ENCODE data around the gene CELF2. TPM values are rescaled to one million over a fixed set of nuclear protein-coding genes. Genes with fewer than 3 reads are reported as not detected.

The CELF2 gene
- total and polyA plus RNA-seq, 9 of the 15 experiments (the other 6 are each of a cell fraction or from before 2014, with no cell fraction given) = 4.0 to 20.3 (median 11.1) TPM

GRCh38 chr10:11275651-11276050, 258.0 kb downstream of the CELF2 start:
- FAIRE-seq (no peak), ATAC-seq (no peak), DNase-seq (ENCODE audit: extremely low read depth in 1 of 4, low spot score in 3 of 4) (no peak)
- ChIA-PET CTCF (ENCODE audit: low intra/inter-chr PET ratio) (no interaction called here), POLR2A (interaction anchor here (0.8 kb wide), 1 partner anchor 217 kb away, joined by 3 read pairs; no protein-coding TSS in a partner anchor)
- H3K4me1 ChIP-seq (replicated peaks in 1 of 2; ENCODE audit: control insufficient read depth in 2 of 2, insufficient read depth in 2 of 2, low read length in 2 of 2) = no peaks in the 10 kb centered on the region
- WGBS (ENCODE audit: insufficient coverage, low coverage, missing lambda C conversion rate) = 65% methylated on average over 12 of the region's 12 CpGs
- intact Hi-C loops (cut with micrococcal nuclease) (loop anchor here (5.0 to 10.0 kb wide), 2 partner anchors 311 to 1943 kb away; no protein-coding TSS in a partner anchor), in situ Hi-C loops (cut with MboI) (no loop called here)
- no peaks in the 10 kb centered on the region for H3K9me1 ChIP-seq (ENCODE audit: control insufficient read depth, insufficient read depth, low read length)
- no peak for TF ChIP-seq CHCHD3 (CRISPR knock-in tag; IDR thresholded peaks at IDR 0.05)
- no peak for TF ChIP-seq CBX2 (IDR thresholded peaks at IDR 0.05; ENCODE audit: insufficient read depth, low read length, poor library complexity, severe bottlenecking)
- H3K9me3 ChIP-seq (replicated peaks; ENCODE audit: control insufficient read depth, insufficient read depth, low read depth, low read length) = no peaks in the 10 kb centered on the region
- no peak overlapping the region for H3K4me3 ChIP-seq
- BruUV-seq (replicated peaks) = no TSS peak
- H3K27me3 ChIP-seq (ENCODE audit: control insufficient read depth in 2 of 2, insufficient read depth in 2 of 2, low read length in 2 of 2) = no peaks in the 10 kb centered on the region; a peak in 1 of 5 replicates
- H3K4me2 ChIP-seq (ENCODE audit: insufficient read depth, low read length) = no peak overlapping the region
- H4K20me1 ChIP-seq (replicated peaks; ENCODE audit: control insufficient read depth, insufficient read depth, low read length) = no peaks in the 10 kb centered on the region
- H3K79me2 ChIP-seq (ENCODE audit: control insufficient read depth, insufficient read depth, low read length) = no peaks in the 10 kb centered on the region
- H3K27ac ChIP-seq (ENCODE audit: extremely low read depth, low read depth, low read length) = no peak overlapping the region
- no peak overlapping the region for H3K9ac ChIP-seq (ENCODE audit: insufficient read depth in 1 of 2, low read depth in 2 of 2, low read length in 2 of 2)
- H3K36me3 ChIP-seq (ENCODE audit: control insufficient read depth, insufficient read depth, low read length) = peaks cover 2% of the 10 kb centered on the region; the same call in 1 of the 3 replicates
- no peak overlapping the region for H2AFZ ChIP-seq (ENCODE audit: low read depth, low read length)

- 49% methylated on average over 10 of the region's 10 CpGs for WGBS (ENCODE audit: insufficient coverage, low coverage, missing lambda C conversion rate)
- H3K9me1 ChIP-seq (ENCODE audit: control insufficient read depth, insufficient read depth, low read length) = no peaks in the 10 kb centered on the region
- BruUV-seq (replicated peaks) = no TSS peak
- in situ Hi-C loops (cut with MboI) (no loop called here), intact Hi-C loops (cut with micrococcal nuclease) (loop anchor here (5.0 to 10.0 kb wide), 2 partner anchors 312 to 1944 kb away; no protein-coding TSS in a partner anchor)
- H3K9me3 ChIP-seq (replicated peaks; ENCODE audit: control insufficient read depth, insufficient read depth, low read depth, low read length) = no peaks in the 10 kb centered on the region
- no peaks in the 10 kb centered on the region for H3K36me3 ChIP-seq (ENCODE audit: control insufficient read depth, insufficient read depth, low read length)
- no peak overlapping the region for H3K9ac ChIP-seq (ENCODE audit: insufficient read depth in 1 of 2, low read depth in 2 of 2, low read length in 2 of 2)
- no peaks in the 10 kb centered on the region; a peak in 1 of 5 replicates for H3K27me3 ChIP-seq (ENCODE audit: control insufficient read depth in 2 of 2, insufficient read depth in 2 of 2, low read length in 2 of 2)
- no peak overlapping the region for H3K27ac ChIP-seq (ENCODE audit: extremely low read depth, low read depth, low read length)
- FAIRE-seq (no peak), ATAC-seq (no peak), DNase-seq (ENCODE audit: extremely low read depth in 1 of 4, low spot score in 3 of 4) (no peak)
- ChIA-PET CTCF (ENCODE audit: low intra/inter-chr PET ratio) (no interaction called here), POLR2A (interaction anchor here (0.8 kb wide), 1 partner anchor 216 kb away, joined by 3 read pairs; no protein-coding TSS in a partner anchor)
- no peaks in the 10 kb centered on the region for H3K4me1 ChIP-seq (replicated peaks in 1 of 2; ENCODE audit: control insufficient read depth in 2 of 2, insufficient read depth in 2 of 2, low read length in 2 of 2)
- no peaks in the 10 kb centered on the region for H4K20me1 ChIP-seq (replicated peaks; ENCODE audit: control insufficient read depth, insufficient read depth, low read length)
- H3K4me3 ChIP-seq = no peak overlapping the region
- H2AFZ ChIP-seq (ENCODE audit: low read depth, low read length) = no peak overlapping the region
- no peak overlapping the region for H3K4me2 ChIP-seq (ENCODE audit: insufficient read depth, low read length)
- no peaks in the 10 kb centered on the region for H3K79me2 ChIP-seq (ENCODE audit: control insufficient read depth, insufficient read depth, low read length)
- TF ChIP-seq ZHX1 (conservative IDR thresholded peaks at IDR 0.05; ENCODE audit: low read length) = no peak
- no peak for TF ChIP-seq SRSF1 (IDR thresholded peaks at IDR 0.05; ENCODE audit: low read depth, low read length)
- TF ChIP-seq E2F1 (CRISPR knock-in tag; IDR thresholded peaks at IDR 0.05) = no peak
- no peak for TF ChIP-seq FOXJ3 (CRISPR knock-in tag; IDR thresholded peaks at IDR 0.05)
Measured at GRCh38 chr10:11276449-11276990, 258.8 kb downstream of the CELF2 start.

Data from K562 (cell line).